Measurements from ENCODE around the gene CCS. TPM values are rescaled to one million over a fixed set of nuclear protein-coding genes. Genes with fewer than 3 reads are reported as not detected.
"Not testable (repeated sequence)": the region's sequence is repeated elsewhere in the genome, so short reads cannot be mapped to it uniquely, and the experiment has no call there.

CCS gene
- total RNA-seq (10 to 100 TPM; 32.8 to 63.5 (median 42.5) TPM), polyA plus RNA-seq (10 to 100 TPM; 42.4 to 52.3 TPM), total RNA-seq (30.6 reads per million, percentile 60 among the genes with 10 or more reads in this experiment)

GRCh38 chr11:66592457-66593302 lies at the start of gene CCS, which contains the start of gene CCDC87:
Gene CCS (plus strand): TSS chr11:66593185. CDS start chr11:66593262, 77 bp downstream.
Gene CCDC87 (minus strand): TSS chr11:66593063. CDS start chr11:66593015, 48 bp downstream.
- peak within 1 kb of the TSS; percentile 94 for H3K27ac ChIP-seq (ENCODE audit: low read depth, low read length)
- H3K36me3 ChIP-seq (ENCODE audit: control insufficient read depth in 2 of 3, insufficient read depth in 3 of 3, low read length in 3 of 3), result peaks cover 0 to 3% (median 0%) of the 10 kb centered on the region in 3 experiments
- POLR2A ChIA-PET, result interaction anchor here (0.7 to 6.7 kb wide), 8 partner anchors 24 to 304 kb away, joined by 3 to 90 read pairs (median 4); partner anchors contain the start of genes DPP3, RBM14, RBM4B and YIF1A
- peaks cover 9 to 30% of the 10 kb centered on the region in 2 donors for H3K4me1 ChIP-seq (ENCODE audit: control insufficient read depth in 2 of 2, insufficient read depth in 2 of 2, low read length in 2 of 2)
- ATAC-seq, result peak; percentile 98
- H3K27me3 ChIP-seq (ENCODE audit: control insufficient read depth in 2 of 2, insufficient read depth in 2 of 2, low read length in 2 of 2), result no peaks in the 10 kb centered on the region
- Mint-ChIP-seq H3K27me3 (no peaks in the 10 kb centered on the region), H3K27ac (peak within 1 kb of the TSS; percentile 90 to 100 (median 97)), H3K36me3 (peaks cover 0 to 2% (median 0%) of the 10 kb centered on the region in 5 donors), H3K4me3 (peak within 1 kb of the TSS; percentile 89 to 100 (median 98)), H3K9me3 (no peaks in the 10 kb centered on the region), H3K4me1 (peaks cover 13 to 40% (median 28%) of the 10 kb centered on the region in 7 donors)
- CTCF ChIA-PET, result interaction anchor here (1.0 to 2.5 kb wide), 3 partner anchors 13 to 86 kb away, joined by 3 to 11 read pairs (median 5); no protein-coding TSS in a partner anchor
- H3K4me3 ChIP-seq (ENCODE audit: low read length), result peak within 1 kb of the TSS; percentile 98
- DNase-seq, result peak; percentile 94 to 98 (median 96)
- H3K9me3 ChIP-seq (ENCODE audit: control insufficient read depth in 2 of 3, low read length in 3 of 3), result no peaks in the 10 kb centered on the region
- intact Hi-C loops (cut with micrococcal nuclease), result loop anchor here (1.0 to 2.0 kb wide), 7 partner anchors 24 to 280 kb away; partner anchors contain the start of genes RBM14 (in 2 of the 2), RBM4 (in 2 of the 2), RBM4B (in 1 of the 2) and RCE1 (in 1 of the 2)

- CTCF ChIA-PET, result interaction anchor here (0.6 kb wide), 3 partner anchors 48 to 229 kb away, joined by 3 to 5 read pairs (median 4); no protein-coding TSS in a partner anchor
- H3K4me3 Mint-ChIP-seq, result peak overlapping the region; percentile 69 to 90 (median 80)
These were observed 49.5 kb upstream of the CCS start for GRCh38 chr11:66543263-66544107.

GRCh38 chr11:66544952-66545351 lies 48.0 kb upstream of the CCS start:
- H3K4me1 Mint-ChIP-seq, result peaks cover 13 to 46% (median 33%) of the 10 kb centered on the region in 7 donors
- peak overlapping the region; percentile 90 for H3K27ac ChIP-seq (ENCODE audit: low read depth, low read length)
- POLR2A ChIA-PET, result interaction anchor here (1.4 to 3.1 kb wide), 8 partner anchors 9 to 133 kb away, joined by 3 to 18 read pairs (median 6); partner anchors contain the start of genes CTSF, MRPL11, RBM14 and RBM4B

More at GRCh38 chr11:66543263-66544107, 49.5 kb upstream of the CCS start:
- Histone ChIP-seq H3K27me3 (ENCODE audit: control insufficient read depth in 2 of 2, insufficient read depth in 2 of 2, low read length in 2 of 2) (no peaks in the 10 kb centered on the region), H3K4me1 (ENCODE audit: control insufficient read depth in 2 of 2, insufficient read depth in 2 of 2, low read length in 2 of 2) (peaks cover 19 to 21% of the 10 kb centered on the region in 2 donors), H3K9me3 (ENCODE audit: control insufficient read depth in 2 of 3, low read length in 3 of 3) (no peaks in the 10 kb centered on the region), H3K4me3 (ENCODE audit: low read length) (peak overlapping the region; percentile 19), H3K27ac (ENCODE audit: low read depth, low read length) (peak overlapping the region; percentile 62), H3K36me3 (ENCODE audit: control insufficient read depth in 2 of 3, insufficient read depth in 3 of 3, low read length in 3 of 3) (peaks cover 0 to 40% (median 12%) of the 10 kb centered on the region in 3 experiments)
- intact Hi-C loops (cut with micrococcal nuclease), result loop anchor here (2.0 to 5.0 kb wide), 2 partner anchors 49 to 76 kb away; partner anchors contain the start of genes CCDC87 (in 1 of the 2), CCS (in 1 of the 2) and PELI3 (in 1 of the 2)
- peak overlapping the region; percentile 60 to 94 (median 86) for H3K27ac Mint-ChIP-seq
- peaks cover 0 to 17% (median 9%) of the 10 kb centered on the region in 5 donors for H3K36me3 Mint-ChIP-seq
- peaks cover 0 to 7% (median 0%) of the 10 kb centered on the region in 5 donors for H3K27me3 Mint-ChIP-seq
- H3K9me3 Mint-ChIP-seq, result peaks cover 0 to 1% (median 0%) of the 10 kb centered on the region in 11 donors
- peak; percentile 70 for ATAC-seq
- peak; percentile 31 to 64 (median 54) for DNase-seq
- POLR2A ChIA-PET, result interaction anchor here (0.9 to 3.1 kb wide), 5 partner anchors 16 to 135 kb away, joined by 3 to 18 read pairs (median 5); partner anchors contain the start of genes CTSF and RBM4B
- peaks cover 13 to 46% (median 33%) of the 10 kb centered on the region in 7 donors for H3K4me1 Mint-ChIP-seq

GRCh38 chr11:66545701-66546367 lies 47.2 kb upstream of the CCS start, which contains the start of gene ZDHHC24:
Gene ZDHHC24 (minus strand): TSS chr11:66546048. CDS start chr11:66546003, 45 bp downstream.
- Histone ChIP-seq H3K9me3 (ENCODE audit: control insufficient read depth in 2 of 3, low read length in 3 of 3) (no peaks in the 10 kb centered on the region), H3K36me3 (ENCODE audit: control insufficient read depth in 2 of 3, insufficient read depth in 3 of 3, low read length in 3 of 3) (peaks cover 0 to 22% (median 9%) of the 10 kb centered on the region in 3 experiments), H3K4me1 (ENCODE audit: control insufficient read depth in 2 of 2, insufficient read depth in 2 of 2, low read length in 2 of 2) (peaks cover 19 to 21% of the 10 kb centered on the region in 2 donors), H3K27me3 (ENCODE audit: control insufficient read depth in 2 of 2, insufficient read depth in 2 of 2, low read length in 2 of 2) (no peaks in the 10 kb centered on the region), H3K4me3 (ENCODE audit: low read length) (peak within 1 kb of the TSS; percentile 78), H3K27ac (ENCODE audit: low read depth, low read length) (peak within 1 kb of the TSS; percentile 90)
- CTCF ChIA-PET, result interaction anchor here (0.6 to 0.7 kb wide), 2 partner anchors 107 to 969 kb away, joined by 3 read pairs; no protein-coding TSS in a partner anchor
- Mint-ChIP-seq H3K36me3 (peaks cover 0 to 12% (median 5%) of the 10 kb centered on the region in 5 donors), H3K4me1 (peaks cover 13 to 46% (median 33%) of the 10 kb centered on the region in 7 donors), H3K9me3 (peaks cover 0 to 1% (median 0%) of the 10 kb centered on the region in 11 donors), H3K27ac (peak within 1 kb of the TSS; percentile 67 to 95 (median 89)), H3K27me3 (peaks cover 0 to 16% (median 0%) of the 10 kb centered on the region in 5 donors), H3K4me3 (peak within 1 kb of the TSS; percentile 79 to 92 (median 88))
- POLR2A ChIA-PET, result interaction anchor here (0.7 to 3.1 kb wide), 13 partner anchors 9 to 132 kb away, joined by 3 to 18 read pairs (median 5); partner anchors contain the start of genes CTSF, DPP3, MRPL11 and PELI3
- intact Hi-C loops (cut with micrococcal nuclease), result loop anchor here (1.0 to 5.0 kb wide), 12 partner anchors 23 to 199 kb away; partner anchors contain the start of genes BBS1 (in 2 of the 2), DPP3 (in 2 of the 2), RBM14 (in 2 of the 2) and RBM4B (in 2 of the 2)
- ATAC-seq, result peak; percentile 86
- peak; percentile 60 to 94 (median 74) for DNase-seq

More at GRCh38 chr11:66544952-66545351, 48.0 kb upstream of the CCS start:
- DNase-seq; H3K9me3 Mint-ChIP-seq; CTCF ChIA-PET; H3K27me3 ChIP-seq (ENCODE audit: control insufficient read depth in 2 of 2, insufficient read depth in 2 of 2, low read length in 2 of 2); ATAC-seq; H3K9me3 ChIP-seq (ENCODE audit: control insufficient read depth in 2 of 3, low read length in 3 of 3): not testable (repeated sequence)
- H3K4me3 Mint-ChIP-seq, result peak overlapping the region; percentile 79 to 92 (median 88)
- H3K4me1 ChIP-seq (ENCODE audit: control insufficient read depth in 2 of 2, insufficient read depth in 2 of 2, low read length in 2 of 2), result peaks cover 19 to 21% of the 10 kb centered on the region in 2 donors
- H3K27ac Mint-ChIP-seq, result peak overlapping the region; percentile 67 to 95 (median 89)
- H3K27me3 Mint-ChIP-seq, result peaks cover 0 to 16% (median 0%) of the 10 kb centered on the region in 5 donors
- intact Hi-C loops (cut with micrococcal nuclease), result loop anchor here (2.0 to 5.0 kb wide), 3 partner anchors 48 to 197 kb away; partner anchors contain the start of genes CCDC87 (in 1 of the 2), CCS (in 1 of the 2) and PELI3 (in 1 of the 2)
- H3K36me3 ChIP-seq (ENCODE audit: control insufficient read depth in 2 of 3, insufficient read depth in 3 of 3, low read length in 3 of 3), result peaks cover 0 to 25% (median 9%) of the 10 kb centered on the region in 3 experiments
- peaks cover 0 to 12% (median 5%) of the 10 kb centered on the region in 5 donors for H3K36me3 Mint-ChIP-seq
- peak overlapping the region; percentile 78 for H3K4me3 ChIP-seq (ENCODE audit: low read length)

Data from naive thymus-derived CD4-positive, alpha-beta T cell (primary cell).